Breast epithelium (tissue), 4 donors: ENCODE results near the gene LRRC45. TPM values are rescaled to one million over a fixed set of nuclear protein-coding genes. Genes with fewer than 3 reads are reported as not detected.

ENCODE experiments used
- DNase-seq, 2 donors: peaks; one replicate each; pipeline ENCODE4 v3.0.0-alpha.2; 2019; ENCODE audit warnings: low spot score in 2 of 2
- H3K27ac ChIP-seq, 2 donors: fragments of 200-600 bp; sonication (generic) in 1 of 2; one replicate each; pipeline ENCODE4 v1.5.1; 2016 to 2019; ENCODE audit warnings: mild to moderate bottlenecking in 1 of 2
- H3K27me3 ChIP-seq, 2 donors: fragments of 200-600 bp; sonication (generic) in 1 of 2; one replicate each; pipeline versions ENCODE4 v1.5.1 to v1.6.0; 2017 to 2019; ENCODE audit warnings: control low read depth in 1 of 2, mild to moderate bottlenecking in 1 of 2
- H3K36me3 ChIP-seq: fragments of 200-600 bp; one replicate; pipeline ENCODE4 v1.5.1; 2019
- H3K4me1 ChIP-seq, 2 donors: fragments of 200-600 bp; sonication (generic); one replicate each; pipeline ENCODE4 v1.5.1; 2016 to 2019; ENCODE audit warnings: control low read depth in 1 of 2
- H3K4me3 ChIP-seq, 3 donors: fragments of 200-600 bp; sonication (generic); 1 replicate in 2 of 3; 2 replicates in 1 of 3; pipeline ENCODE4 v1.5.1; 2016 to 2019; ENCODE audit warnings: mild to moderate bottlenecking in 3 of 3, moderate library complexity in 2 of 3
- H3K9me3 ChIP-seq, 2 donors: fragments of 200-600 bp; sonication (generic) in 1 of 2; one replicate each; pipeline ENCODE4 v1.5.1; 2016 to 2019; ENCODE audit warnings: control low read depth in 1 of 2
- CTCF ChIP-seq, 3 donors: fragments of 450-650 bp; IDR thresholded peaks; one replicate each; pipeline ENCODE4 v1.5.1; 2016 to 2017; ENCODE audit warnings: antibody characterized with exemption in 3 of 3, mild to moderate bottlenecking in 3 of 3, moderate library complexity in 3 of 3
- POLR2A ChIP-seq: fragments of 450-650 bp; IDR thresholded peaks from one replicate; pipeline ENCODE4 v1.6.1; 2016; ENCODE audit warnings: antibody characterized with exemption, mild to moderate bottlenecking, moderate library complexity
- POLR2AphosphoS5 ChIP-seq, 3 donors: sonication (generic); formaldehyde crosslinking; IDR thresholded peaks; one replicate each; pipeline ENCODE4 v1.6.1; 2017; ENCODE audit warnings: antibody characterized with exemption in 3 of 3
- intact Hi-C: fragments of 100-400 bp; cut with DNase I; formaldehyde crosslinking; loops from one replicate; pipeline ENCODE4 v1.15.1; 2023; ENCODE audit warnings: low total_unique reads
- total RNA-seq, 3 donors: library from RNA; depleted of rRNA; stranded (reverse); fragments of >200 nt; gene quantifications; one replicate each; pipeline ENCODE4 v1.1.0, GENCODE V29; 2016

The LRRC45 gene
- total RNA-seq, 3 donors from 2014 or later: 8.0 to 18.7 (median 14.7) TPM

GRCh38 chr17:82021107-82021899 lies 1.8 kb upstream of the LRRC45 start:
- Histone ChIP-seq H3K4me1 (peaks cover 6 to 22% of the 10 kb centered on the region in 2 donors), H3K27me3 (no peaks in the 10 kb centered on the region), H3K4me3 (peak overlapping the region; percentile 85 to 90 (median 88)), H3K9me3 (no peaks in the 10 kb centered on the region), H3K36me3 (no peaks in the 10 kb centered on the region), H3K27ac (no peak overlapping the region)
- DNase-seq: peak; percentile 71 to 81
- intact Hi-C loops: no loop called here
- TF ChIP-seq POLR2A (no peak), CTCF (IDR thresholded peaks at IDR 0.05) (peak; percentile 51 to 83 (median 82)), POLR2AphosphoS5 (IDR thresholded peaks at IDR 0.05) (peak in 2 of 3 donors; percentile 21 to 51)

GRCh38 chr17:82021900-82022309 lies 1.2 kb upstream of the LRRC45 start:
- no peaks in the 10 kb centered on the region for H3K36me3 ChIP-seq
- H3K9me3 ChIP-seq: no peaks in the 10 kb centered on the region
- no peak for DNase-seq
- peak overlapping the region; percentile 85 to 90 (median 88) for H3K4me3 ChIP-seq
- peak overlapping the region; percentile 54 to 78 for H3K27ac ChIP-seq
- intact Hi-C loops: loop anchor here (2.0 kb wide), 1 partner anchor 59 kb away; no protein-coding TSS in a partner anchor
- peaks cover 6 to 22% of the 10 kb centered on the region in 2 donors for H3K4me1 ChIP-seq
- no peaks in the 10 kb centered on the region for H3K27me3 ChIP-seq
- TF ChIP-seq CTCF (IDR thresholded peaks at IDR 0.05) (no peak), POLR2A (no peak), POLR2AphosphoS5 (IDR thresholded peaks at IDR 0.05) (no peak)

- no peak for DNase-seq
- Histone ChIP-seq H3K9me3 (no peaks in the 10 kb centered on the region), H3K36me3 (no peaks in the 10 kb centered on the region), H3K27ac (peak within 1 kb of the TSS; percentile 54 to 78), H3K4me3 (peak within 1 kb of the TSS; percentile 85 to 90 (median 88)), H3K4me1 (peaks cover 6 to 22% of the 10 kb centered on the region in 2 donors), H3K27me3 (no peaks in the 10 kb centered on the region)
- intact Hi-C loops: loop anchor here (2.0 kb wide), 1 partner anchor 60 kb away; no protein-coding TSS in a partner anchor
- TF ChIP-seq POLR2A (no peak), POLR2AphosphoS5 (IDR thresholded peaks at IDR 0.05) (no peak), CTCF (IDR thresholded peaks at IDR 0.05) (no peak)
Measured at GRCh38 chr17:82022310-82022980, 660 bp upstream of the LRRC45 start, which contains the start of gene CENPX. Gene CENPX (minus strand): TSS chr17:82022878. CDS start chr17:82022861, 17 bp downstream.

GRCh38 chr17:82023447-82024241 lies 539 bp downstream of the LRRC45 start:
- Histone ChIP-seq H3K36me3 (no peaks in the 10 kb centered on the region), H3K27me3 (no peaks in the 10 kb centered on the region), H3K4me1 (peaks cover 6 to 22% of the 10 kb centered on the region in 2 donors), H3K27ac (no peak overlapping the region), H3K9me3 (no peaks in the 10 kb centered on the region), H3K4me3 (peak overlapping the region; percentile 69 to 90 (median 88))
- DNase-seq: no peak
- no peak for TF ChIP-seq CTCF (IDR thresholded peaks at IDR 0.05)
- no peak for TF ChIP-seq POLR2A
- no peak for TF ChIP-seq POLR2AphosphoS5 (IDR thresholded peaks at IDR 0.05)
- intact Hi-C loops: loop anchor here (2.0 kb wide), 1 partner anchor 61 kb away; no protein-coding TSS in a partner anchor
